Activated T-helper 1 cell treated with anti-CD3 and anti-CD28 coated beads, Interleukin-12 subunit alpha, Interleukin-12 subunit beta, Interleukin-2, Interleukin-4 antibody, amounts not matched to agents 30 ng/mL and 10 ng/mL and 1 ng/mL, durations not matched to agents 14 hours and 24 hours and 36 hours (primary cell): ENCODE results near the gene A1BG. TPM values are rescaled to one million over a fixed set of nuclear protein-coding genes. Genes with fewer than 3 reads are reported as not detected.
A peak's percentile ranks its signal among the peaks of the same experiment; 100 is the strongest.

Experiments used
- DNase-seq: peaks from one replicate; pipeline ENCODE4 v3.0.0; 2021; ENCODE audit warnings: low spot score
- H3K27ac Mint-ChIP-seq: one replicate; pipeline ENCODE4 v1.8.0; 2021; ENCODE audit warnings: mild to moderate bottlenecking, mixed read lengths
- H3K27me3 Mint-ChIP-seq: one replicate; pipeline ENCODE4 v1.8.0; 2022; ENCODE audit warnings: mild to moderate bottlenecking, moderate library complexity, mixed read lengths; ENCODE audit not compliant: insufficient read depth
- H3K36me3 Mint-ChIP-seq: one replicate; pipeline ENCODE4 v1.8.0; 2021; ENCODE audit warnings: low read depth, mixed read lengths
- H3K4me1 Mint-ChIP-seq: one replicate; pipeline ENCODE4 v1.8.0; 2021; ENCODE audit warnings: low read depth, mixed read lengths
- H3K4me3 Mint-ChIP-seq: one replicate; pipeline ENCODE4 v1.8.0; 2021; ENCODE audit warnings: mild to moderate bottlenecking, moderate library complexity, mixed read lengths
- H3K9me3 Mint-ChIP-seq: one replicate; pipeline ENCODE4 v1.8.0; 2021; ENCODE audit warnings: mixed read lengths
- intact Hi-C: fragments of 100-400 bp; cut with micrococcal nuclease; formaldehyde crosslinking; loops from one replicate; pipeline ENCODE4 v1.15.1; 2024
- total RNA-seq: library from RNA; stranded (reverse); gene quantifications from 2 replicates; pipeline ENCODE4 v1.2.3, GENCODE V29; 2022

Gene A1BG
- total RNA-seq, 1 donor from 2014 or later, result 7.1 TPM

DNA sequence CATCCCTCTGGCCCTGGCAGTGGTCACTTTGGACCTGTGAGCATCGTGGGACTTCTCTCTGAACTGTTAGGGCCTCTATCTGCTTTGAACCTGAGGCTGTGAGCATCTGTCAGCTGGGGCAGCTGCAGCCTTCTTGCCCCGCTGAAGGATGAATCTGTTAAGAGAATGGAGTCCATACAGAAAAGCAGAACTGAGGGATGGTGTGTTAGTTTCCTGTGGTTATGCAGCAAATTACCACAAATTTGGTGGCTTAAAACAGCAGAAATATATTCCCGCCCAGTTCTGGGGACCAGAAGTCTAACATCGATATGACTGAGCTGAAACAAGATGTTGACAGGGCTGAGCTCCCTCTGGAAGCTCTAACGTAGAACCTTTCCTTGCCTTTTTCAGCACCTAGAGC is 10.9 kb upstream of the A1BG start:
- no peak overlapping the region for H3K4me3 Mint-ChIP-seq
- intact Hi-C loops, result no loop called here
- no peak for DNase-seq
- H3K4me1 Mint-ChIP-seq, result peaks cover 7% of the 10 kb centered on the region
- no peaks in the 10 kb centered on the region for H3K36me3 Mint-ChIP-seq
- H3K27ac Mint-ChIP-seq, result no peak overlapping the region
- no peaks in the 10 kb centered on the region for H3K27me3 Mint-ChIP-seq
- no peaks in the 10 kb centered on the region for H3K9me3 Mint-ChIP-seq

- intact Hi-C loops, result loop anchor here (1.0 to 2.0 kb wide), 9 partner anchors 15 to 180 kb away; partner anchors contain the start of genes ERVK3-1, RPS5, ZNF324B and ZNF584
- Mint-ChIP-seq H3K9me3 (no peaks in the 10 kb centered on the region), H3K27ac (peak within 1 kb of the TSS; percentile 95), H3K4me1 (peaks cover 7% of the 10 kb centered on the region), H3K27me3 (no peaks in the 10 kb centered on the region), H3K36me3 (no peaks in the 10 kb centered on the region), H3K4me3 (peak within 1 kb of the TSS; percentile 94)
- peak; percentile 95 for DNase-seq
These were observed 9.1 kb upstream of the A1BG start, which contains the start of gene ZNF497 for GRCh38 chr19:58362272-58362994. Gene ZNF497 (minus strand): TSS chr19:58362751. CDS start chr19:58357635, 5,116 bp downstream.

DNA sequence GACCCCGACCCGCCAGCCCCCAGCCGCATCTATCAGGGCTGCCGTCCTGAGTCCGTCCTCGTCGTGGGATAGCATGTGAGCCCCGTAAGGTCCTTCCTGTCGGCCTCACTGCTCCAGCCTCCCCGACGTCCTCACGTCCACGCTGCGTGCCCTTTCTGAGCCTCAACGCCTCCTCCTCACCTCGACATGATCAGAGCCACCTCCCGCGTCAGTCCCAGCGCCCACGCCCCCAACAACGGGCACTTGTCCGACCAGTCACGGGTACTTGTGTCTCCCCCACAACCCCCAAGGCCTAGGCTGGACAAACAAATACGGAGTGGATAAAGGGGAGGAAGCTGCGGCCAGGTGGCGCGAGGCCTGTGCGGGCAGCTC is 8.6 kb upstream of the A1BG start:
- intact Hi-C loops, result loop anchor here (1.0 to 2.0 kb wide), 9 partner anchors 15 to 180 kb away; partner anchors contain the start of genes ERVK3-1, RPS5, ZNF324B and ZNF584
- Mint-ChIP-seq H3K27me3 (no peaks in the 10 kb centered on the region), H3K36me3 (no peaks in the 10 kb centered on the region), H3K4me3 (peak overlapping the region; percentile 94), H3K27ac (peak overlapping the region; percentile 95), H3K4me1 (peaks cover 7% of the 10 kb centered on the region), H3K9me3 (no peaks in the 10 kb centered on the region)
- DNase-seq, result no peak

DNA sequence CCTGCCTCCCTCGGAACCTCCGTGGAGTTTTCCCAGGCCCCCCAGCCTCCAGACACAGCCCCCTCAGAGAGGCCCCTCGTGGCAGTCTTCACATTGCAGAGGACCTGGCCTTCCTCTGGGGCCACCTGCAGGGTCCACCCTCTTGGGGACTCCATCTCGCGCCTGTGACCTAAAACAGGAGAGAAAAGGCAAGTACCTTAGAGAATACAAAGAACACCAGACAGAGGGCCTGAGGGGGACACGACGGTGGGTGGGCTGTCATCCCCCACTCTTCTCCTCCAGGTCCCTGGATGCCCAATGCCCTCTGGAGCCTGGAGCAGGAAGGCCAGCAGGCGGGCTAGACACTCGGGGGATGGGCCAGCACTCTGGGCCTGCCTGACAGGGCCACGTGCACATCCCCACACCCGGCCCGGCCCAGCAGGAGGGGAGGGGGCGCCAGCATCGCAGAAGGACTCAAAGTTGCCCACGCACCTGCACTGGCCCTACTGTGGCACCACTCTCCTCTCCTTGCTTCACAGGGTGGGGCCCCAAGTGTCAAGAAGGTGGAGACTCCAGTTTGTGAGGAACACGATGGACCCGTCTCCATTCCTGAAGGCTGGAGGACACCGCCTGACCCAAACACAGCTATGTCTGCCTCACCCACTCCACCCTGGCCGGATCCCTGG is 4.3 kb upstream of the A1BG start:
- intact Hi-C loops, result no loop called here
- no peak overlapping the region for H3K4me3 Mint-ChIP-seq

DNA sequence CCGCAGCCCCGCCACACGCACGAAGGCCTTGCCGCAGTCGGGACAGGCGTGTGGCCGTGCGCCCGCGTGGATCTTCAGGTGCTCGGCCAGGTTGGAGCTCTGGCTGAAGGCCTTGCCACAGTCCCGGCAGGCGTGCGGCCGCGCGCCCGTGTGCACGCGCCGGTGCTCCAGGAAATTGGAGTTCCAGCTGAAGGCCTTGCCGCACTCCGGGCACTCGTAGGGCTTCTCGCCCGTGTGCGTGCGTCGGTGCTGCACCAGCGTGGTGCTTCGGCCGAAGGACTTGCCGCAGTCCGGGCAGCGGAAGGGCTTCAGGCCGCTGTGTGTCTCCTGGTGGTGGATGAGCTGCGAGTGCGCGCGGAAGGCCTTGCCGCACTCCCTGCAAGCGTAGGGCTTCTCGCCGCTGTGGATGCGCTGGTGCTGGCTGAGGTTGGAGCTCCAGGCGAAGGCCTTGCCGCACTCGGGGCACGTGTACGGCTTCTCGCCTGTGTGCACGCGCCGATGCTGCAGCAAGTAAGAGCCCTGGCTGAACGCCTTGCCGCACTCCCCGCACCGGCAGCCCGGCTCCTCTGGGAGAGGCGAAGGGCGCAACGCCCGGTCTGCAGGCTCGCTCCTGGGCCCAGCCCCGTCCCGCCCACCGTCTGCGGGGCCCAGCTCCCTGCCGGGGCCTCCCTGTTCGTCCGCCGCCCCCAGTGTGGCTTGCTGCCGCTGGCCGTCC is 3.6 kb upstream of the A1BG start:
- no peaks in the 10 kb centered on the region for H3K9me3 Mint-ChIP-seq
- peak overlapping the region; percentile 33 for H3K4me3 Mint-ChIP-seq
- peaks cover 2% of the 10 kb centered on the region for H3K36me3 Mint-ChIP-seq
- no peak for DNase-seq
- peaks cover 4% of the 10 kb centered on the region for H3K4me1 Mint-ChIP-seq
- no peak overlapping the region for H3K27ac Mint-ChIP-seq
- intact Hi-C loops, result no loop called here
- no peaks in the 10 kb centered on the region for H3K27me3 Mint-ChIP-seq

More for the DNA sequence above, 4.3 kb upstream of the A1BG start:
- Mint-ChIP-seq H3K4me1 (peaks cover 7% of the 10 kb centered on the region), H3K27ac (no peak overlapping the region), H3K27me3 (no peaks in the 10 kb centered on the region), H3K9me3 (no peaks in the 10 kb centered on the region), H3K36me3 (no peaks in the 10 kb centered on the region)
- no peak for DNase-seq

DNA sequence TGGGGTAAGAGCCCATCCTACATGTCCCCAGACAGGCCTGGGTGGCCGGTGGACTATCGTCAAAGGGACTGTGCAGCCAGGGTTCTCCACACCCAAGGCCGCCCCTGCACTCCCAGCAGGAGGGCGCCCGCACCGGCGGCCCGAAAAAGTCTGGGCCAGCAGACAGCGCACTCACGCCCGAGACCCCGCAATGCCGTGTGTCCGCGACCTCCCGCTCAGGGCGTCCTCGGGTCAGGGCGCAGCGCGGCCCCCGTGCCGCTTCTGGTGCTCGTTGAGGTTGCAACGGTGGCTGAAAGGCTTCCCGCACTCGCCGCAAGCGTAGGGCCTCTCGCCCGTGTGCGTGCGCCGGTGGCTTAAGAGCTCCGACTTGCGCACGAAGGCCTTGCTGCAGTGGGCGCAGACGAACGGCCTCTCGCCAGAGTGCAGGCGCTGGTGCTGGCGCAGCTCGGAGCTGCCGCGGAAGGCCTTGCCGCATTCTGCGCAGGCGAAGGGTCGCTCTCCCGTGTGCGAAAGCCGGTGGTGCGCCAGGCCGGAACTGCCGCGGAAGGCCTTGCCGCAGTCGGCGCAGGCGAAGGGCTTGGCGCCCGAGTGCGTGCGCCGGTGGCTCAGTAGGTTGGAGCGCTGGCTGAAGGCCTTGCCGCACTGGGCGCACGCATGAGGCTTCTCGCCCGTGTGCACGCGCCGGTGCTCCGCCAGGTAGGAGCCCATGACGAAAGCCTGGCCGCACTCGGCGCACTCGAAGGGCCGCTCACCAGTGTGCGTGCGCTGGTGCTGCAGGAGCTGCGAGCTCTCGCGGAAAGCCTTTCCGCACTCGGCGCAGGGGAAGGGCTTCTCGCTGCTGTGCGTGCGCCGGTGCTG is 2.8 kb upstream of the A1BG start:
- Mint-ChIP-seq H3K9me3 (no peaks in the 10 kb centered on the region), H3K27ac (no peak overlapping the region), H3K4me3 (peak overlapping the region; percentile 33), H3K36me3 (peaks cover 2% of the 10 kb centered on the region), H3K4me1 (no peaks in the 10 kb centered on the region), H3K27me3 (no peaks in the 10 kb centered on the region)
- peak; percentile 29 for DNase-seq
- intact Hi-C loops, result no loop called here

- Mint-ChIP-seq H3K9me3 (no peaks in the 10 kb centered on the region), H3K27ac (no peak overlapping the region), H3K36me3 (peaks cover 2% of the 10 kb centered on the region), H3K4me3 (no peak overlapping the region), H3K4me1 (no peaks in the 10 kb centered on the region), H3K27me3 (no peaks in the 10 kb centered on the region)
- intact Hi-C loops, result no loop called here
- no peak for DNase-seq
These were observed 2.0 kb upstream of the A1BG start for GRCh38 chr19:58355215-58355796.

DNA sequence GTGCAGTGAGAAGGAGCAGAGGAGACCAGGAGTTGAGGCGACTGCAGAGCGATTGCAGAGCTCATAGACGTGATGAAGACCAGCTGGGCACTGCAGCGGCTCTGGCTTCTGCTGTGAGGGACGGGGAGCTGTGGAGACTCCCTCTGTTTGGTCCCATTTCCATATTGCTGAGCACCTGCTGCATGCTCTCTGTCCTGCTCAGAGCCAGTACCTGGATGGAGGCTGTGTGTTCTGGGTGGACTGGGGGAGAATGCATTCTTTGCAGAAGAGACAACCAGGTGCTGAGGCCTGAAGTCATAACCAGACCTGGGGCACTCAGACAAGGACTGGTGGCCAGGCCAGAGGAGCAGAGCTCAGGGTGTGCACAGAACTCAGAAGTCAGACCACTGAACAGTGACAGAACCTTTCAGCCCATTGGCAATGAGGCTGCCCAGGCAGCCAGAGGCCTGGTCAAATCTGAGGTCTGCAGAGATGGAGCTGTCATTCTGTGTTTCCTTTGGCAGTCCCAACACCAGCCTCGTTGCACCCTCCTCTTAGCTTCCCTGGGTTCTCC is 1.3 kb upstream of the A1BG start:
- Mint-ChIP-seq H3K4me1 (peaks cover 3% of the 10 kb centered on the region), H3K27me3 (no peaks in the 10 kb centered on the region), H3K9me3 (no peaks in the 10 kb centered on the region), H3K36me3 (peaks cover 4% of the 10 kb centered on the region), H3K27ac (no peak overlapping the region), H3K4me3 (no peak overlapping the region)
- intact Hi-C loops, result no loop called here
- DNase-seq, result no peak

DNA sequence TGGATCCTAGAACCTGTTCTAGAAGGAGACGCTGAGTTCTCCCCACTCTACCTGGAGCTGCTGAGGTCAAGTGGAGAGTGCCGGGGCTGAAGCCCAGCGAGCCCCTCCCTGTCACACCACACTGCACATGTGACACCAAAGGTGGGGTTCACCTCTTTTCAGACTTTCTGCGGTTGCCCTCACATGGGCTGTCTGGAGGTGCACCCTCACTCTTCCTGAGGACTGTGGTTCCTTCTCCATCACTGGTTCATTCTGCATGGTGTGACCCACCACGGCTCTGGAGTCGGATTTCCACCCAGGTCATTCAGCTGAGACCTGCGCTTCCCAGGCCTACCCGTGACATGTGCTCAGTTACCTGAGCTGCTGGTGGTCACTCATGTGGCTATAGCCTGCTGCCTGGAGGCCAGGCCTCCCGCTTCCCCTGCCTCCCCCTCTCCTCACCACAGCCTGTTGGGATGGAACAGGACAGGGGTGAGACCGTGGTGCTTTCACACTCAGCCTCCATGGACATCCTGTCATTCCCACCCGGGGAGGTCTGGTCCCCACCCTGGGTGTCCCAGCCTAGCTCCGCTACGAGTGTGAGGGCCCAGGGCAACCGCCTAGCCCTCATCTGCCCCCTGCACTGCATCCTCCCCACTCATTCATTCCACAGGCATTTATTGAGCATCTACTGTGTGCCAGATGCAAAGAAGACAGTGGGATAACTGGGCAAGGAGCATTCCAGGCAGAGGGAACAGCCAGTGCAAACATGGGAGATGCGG is 605 bp upstream of the A1BG start:
- Mint-ChIP-seq H3K27me3 (no peaks in the 10 kb centered on the region), H3K4me3 (no peak overlapping the region), H3K9me3 (no peaks in the 10 kb centered on the region), H3K36me3 (peaks cover 5% of the 10 kb centered on the region), H3K27ac (no peak overlapping the region), H3K4me1 (peaks cover 7% of the 10 kb centered on the region)
- intact Hi-C loops, result no loop called here
- no peak for DNase-seq

- Mint-ChIP-seq H3K27ac (no peak overlapping the region), H3K9me3 (no peaks in the 10 kb centered on the region), H3K4me1 (peaks cover 15% of the 10 kb centered on the region), H3K36me3 (peaks cover 5% of the 10 kb centered on the region), H3K4me3 (no peak overlapping the region), H3K27me3 (no peaks in the 10 kb centered on the region)
- intact Hi-C loops, result no loop called here
- no peak for DNase-seq
These were observed 1.1 kb downstream of the A1BG start for GRCh38 chr19:58351990-58352755.

DNA sequence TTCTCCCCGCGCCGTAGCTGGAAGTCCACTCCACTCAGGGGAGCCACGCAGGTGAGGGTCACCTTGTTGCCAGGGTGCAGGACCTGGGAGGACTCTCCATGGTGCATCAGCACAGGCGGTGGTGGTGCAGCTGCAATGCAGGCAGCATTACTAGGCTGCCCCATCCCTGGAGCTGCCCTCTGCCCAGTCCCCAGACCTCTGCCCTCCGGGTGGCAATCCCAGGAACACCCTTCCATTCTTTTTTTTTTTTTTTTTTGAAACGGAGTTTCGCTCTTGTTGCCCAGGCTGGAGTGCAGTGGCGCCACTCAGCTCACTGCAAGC is 1.8 kb downstream of the A1BG start:
- Mint-ChIP-seq H3K27ac (no peak overlapping the region), H3K27me3 (no peaks in the 10 kb centered on the region), H3K4me1 (peaks cover 18% of the 10 kb centered on the region), H3K9me3 (no peaks in the 10 kb centered on the region), H3K36me3 (peaks cover 5% of the 10 kb centered on the region), H3K4me3 (no peak overlapping the region)
- intact Hi-C loops, result no loop called here
- DNase-seq, result no peak
